NCI-H1105 treated with DMSO at 0.1 percent for 48 hours (cell line): ENCODE data around the gene SYCE3.
"Not testable (repeated sequence)": the region's sequence is repeated elsewhere in the genome, so short reads cannot be mapped to it uniquely, and the experiment has no call there.

Experiments
- DNase-seq: peaks from one replicate; lab custom pipeline; 2025; lab: John Stamatoyannopoulos, UW

Gene SYCE3

GRCh38 chr22:50562523-50563412, at the start of gene SYCE3:
TSS of gene SYCE3 (minus strand) at chr22:50562919. CDS start at chr22:50556405, 6,514 bp downstream.
- DNase-seq: peak; percentile 92

- DNase-seq: no peak
Observed at GRCh38 chr22:50612168-50612527, 49.4 kb upstream of the SYCE3 start.

- no peak for DNase-seq
Observed at GRCh38 chr22:50611341-50612060, 48.8 kb upstream of the SYCE3 start.

- no peak for DNase-seq
Observed at GRCh38 chr22:50610581-50610980, 47.9 kb upstream of the SYCE3 start.

GRCh38 chr22:50610041-50610451, 47.3 kb upstream of the SYCE3 start:
- no peak for DNase-seq

GRCh38 chr22:50609599-50609998, 46.9 kb upstream of the SYCE3 start:
- no peak for DNase-seq

- no peak for DNase-seq
Observed at GRCh38 chr22:50608996-50609395, 46.3 kb upstream of the SYCE3 start.

- not testable (repeated sequence) for DNase-seq
Observed at GRCh38 chr22:50608058-50608840, 45.5 kb upstream of the SYCE3 start.

- no peak for DNase-seq
Observed at GRCh38 chr22:50607659-50608020, 44.9 kb upstream of the SYCE3 start.

GRCh38 chr22:50606946-50607658, 44.4 kb upstream of the SYCE3 start:
- no peak for DNase-seq

GRCh38 chr22:50606165-50606945, 43.6 kb upstream of the SYCE3 start:
- no peak for DNase-seq

GRCh38 chr22:50605613-50606074, 42.9 kb upstream of the SYCE3 start:
- DNase-seq: no peak

- no peak for DNase-seq
Observed at GRCh38 chr22:50605002-50605612, 42.4 kb upstream of the SYCE3 start.

GRCh38 chr22:50604256-50605001, 41.7 kb upstream of the SYCE3 start:
- no peak for DNase-seq

- DNase-seq: no peak
Observed at GRCh38 chr22:50603511-50604255, 41.0 kb upstream of the SYCE3 start.

GRCh38 chr22:50602338-50602700, 39.6 kb upstream of the SYCE3 start:
- no peak for DNase-seq

GRCh38 chr22:50601669-50602337, 39.1 kb upstream of the SYCE3 start:
- DNase-seq: no peak

GRCh38 chr22:50600967-50601668, 38.4 kb upstream of the SYCE3 start:
- DNase-seq: no peak
